Measurements from ENCODE around the gene HPGD.

DNA sequence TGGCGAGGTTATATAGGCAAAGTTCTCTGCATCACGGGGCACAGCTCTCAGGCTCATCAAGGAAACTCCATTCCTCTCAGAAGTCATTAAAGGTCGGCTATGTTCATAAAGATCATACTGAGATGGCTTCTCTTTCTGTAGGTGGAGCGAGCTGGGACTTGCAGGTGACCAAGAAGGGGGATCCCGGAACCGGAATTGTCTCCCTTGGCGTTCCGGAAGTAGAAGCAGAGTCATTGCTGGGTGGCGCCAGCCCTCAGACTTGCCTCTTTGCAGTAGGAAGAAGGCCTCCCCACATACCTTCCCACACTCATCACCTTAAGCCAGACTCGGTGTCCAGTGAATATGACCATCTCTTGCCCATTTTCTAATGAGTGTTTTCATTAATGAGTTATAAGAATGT lies 17.9 kb upstream of the HPGD start:
- TF ChIP-seq POLR2A (IDR thresholded peaks at IDR 0.05; ENCODE audit: low read length) = no peak
- no peak for TF ChIP-seq GATA1 (IDR thresholded peaks at IDR 0.05; ENCODE audit: low read depth, low read length)

Measured in erythroblast (primary cell).